ENCODE data around the gene ELF1. TPM values are rescaled to one million over a fixed set of nuclear protein-coding genes. Genes with fewer than 3 reads are reported as not detected.
"Not testable (repeated sequence)": the region's sequence is repeated elsewhere in the genome, so short reads cannot be mapped to it uniquely, and the experiment has no call there.

Gene ELF1
- total and polyA plus RNA-seq, 9 donors, result 28.5 to 53.2 (median 47.7) TPM

DNA sequence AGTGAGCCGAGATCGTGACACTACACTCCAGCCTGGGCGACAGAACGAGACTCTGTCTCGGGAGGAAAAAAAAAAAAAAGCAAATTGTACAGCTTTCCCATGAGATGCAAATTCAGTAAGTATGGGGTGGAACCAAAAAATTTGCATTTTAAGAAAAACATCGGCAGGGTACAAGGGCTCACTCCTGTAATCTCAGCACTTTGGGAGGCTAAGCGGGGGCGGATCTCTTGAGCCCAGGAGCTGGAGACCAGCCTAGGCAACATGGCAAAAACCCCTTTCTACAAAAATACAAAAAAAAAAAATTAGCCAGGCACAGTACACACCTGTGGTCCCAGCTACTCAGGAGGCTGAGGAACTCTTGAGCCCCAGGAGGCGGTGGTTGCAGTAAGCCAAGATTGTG, 91.2 kb downstream of the ELF1 start:
- no peak overlapping the region for H3K27ac ChIP-seq
- WGBS, 3 donors, result 91 to 94% (median 92%) methylated on average over 9 of the region's 9 CpGs
- peaks cover 2% of the 10 kb centered on the region for H3K36me3 ChIP-seq
- H3K27me3 ChIP-seq, result no peaks in the 10 kb centered on the region
- no peaks in the 10 kb centered on the region for H3K4me1 ChIP-seq (ENCODE audit: insufficient read depth)
- H3K4me3 ChIP-seq, result no peak overlapping the region
- no peaks in the 10 kb centered on the region for H3K9me3 ChIP-seq
- TF ChIP-seq EP300 (IDR thresholded peaks at IDR 0.05) (no peak), POLR2A (IDR thresholded peaks at IDR 0.05) (no peak)
- TF ChIP-seq, protein P1, sequence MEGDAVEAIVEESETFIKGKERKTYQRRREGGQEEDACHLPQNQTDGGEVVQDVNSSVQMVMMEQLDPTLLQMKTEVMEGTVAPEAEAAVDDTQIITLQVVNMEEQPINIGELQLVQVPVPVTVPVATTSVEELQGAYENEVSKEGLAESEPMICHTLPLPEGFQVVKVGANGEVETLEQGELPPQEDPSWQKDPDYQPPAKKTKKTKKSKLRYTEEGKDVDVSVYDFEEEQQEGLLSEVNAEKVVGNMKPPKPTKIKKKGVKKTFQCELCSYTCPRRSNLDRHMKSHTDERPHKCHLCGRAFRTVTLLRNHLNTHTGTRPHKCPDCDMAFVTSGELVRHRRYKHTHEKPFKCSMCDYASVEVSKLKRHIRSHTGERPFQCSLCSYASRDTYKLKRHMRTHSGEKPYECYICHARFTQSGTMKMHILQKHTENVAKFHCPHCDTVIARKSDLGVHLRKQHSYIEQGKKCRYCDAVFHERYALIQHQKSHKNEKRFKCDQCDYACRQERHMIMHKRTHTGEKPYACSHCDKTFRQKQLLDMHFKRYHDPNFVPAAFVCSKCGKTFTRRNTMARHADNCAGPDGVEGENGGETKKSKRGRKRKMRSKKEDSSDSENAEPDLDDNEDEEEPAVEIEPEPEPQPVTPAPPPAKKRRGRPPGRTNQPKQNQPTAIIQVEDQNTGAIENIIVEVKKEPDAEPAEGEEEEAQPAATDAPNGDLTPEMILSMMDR (IDR thresholded peaks at IDR 0.05), result no peak
- no peak for DNase-seq
- intact Hi-C loops (cut with DNase I), result loop anchor here in 2 of 4 donors (10.0 kb wide), 2 partner anchors 67 to 127 kb away; no protein-coding TSS in a partner anchor

DNA sequence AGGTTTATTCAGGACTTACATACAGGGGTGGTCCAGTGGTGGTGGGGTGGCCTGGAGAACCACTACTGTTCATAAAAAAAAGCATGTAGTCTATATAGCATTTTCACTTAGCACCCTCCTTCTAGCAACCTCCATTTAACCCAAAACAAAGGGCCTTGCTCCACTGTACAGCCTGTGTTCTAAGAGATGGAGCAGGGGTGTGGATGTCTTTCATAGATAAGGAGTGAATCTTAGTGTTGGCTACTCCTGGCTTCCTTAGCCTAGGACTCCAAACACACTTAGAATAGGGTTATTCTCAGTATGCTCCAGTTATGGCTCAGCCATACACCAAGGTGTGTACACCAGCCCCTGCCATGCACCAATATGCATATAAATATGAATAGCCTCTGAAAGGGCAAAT, 95.2 kb downstream of the ELF1 start:
- intact Hi-C loops (cut with DNase I), result loop anchor here in 2 of 4 donors (5.0 to 10.0 kb wide), 3 partner anchors 71 to 138 kb away; partner anchors contain the start of gene WBP4 (in 1 of the 2)
- no peaks in the 10 kb centered on the region for H3K36me3 ChIP-seq
- DNase-seq, result no peak
- no peaks in the 10 kb centered on the region for H3K9me3 ChIP-seq
- no peak overlapping the region for H3K4me3 ChIP-seq
- no peaks in the 10 kb centered on the region for H3K27me3 ChIP-seq
- no peak overlapping the region for H3K27ac ChIP-seq
- no peaks in the 10 kb centered on the region for H3K4me1 ChIP-seq (ENCODE audit: insufficient read depth)
- no peak for TF ChIP-seq EP300 (IDR thresholded peaks at IDR 0.05)
- TF ChIP-seq, protein P1 (IDR thresholded peaks at IDR 0.05), result no peak
- no peak for TF ChIP-seq POLR2A (IDR thresholded peaks at IDR 0.05)

DNA sequence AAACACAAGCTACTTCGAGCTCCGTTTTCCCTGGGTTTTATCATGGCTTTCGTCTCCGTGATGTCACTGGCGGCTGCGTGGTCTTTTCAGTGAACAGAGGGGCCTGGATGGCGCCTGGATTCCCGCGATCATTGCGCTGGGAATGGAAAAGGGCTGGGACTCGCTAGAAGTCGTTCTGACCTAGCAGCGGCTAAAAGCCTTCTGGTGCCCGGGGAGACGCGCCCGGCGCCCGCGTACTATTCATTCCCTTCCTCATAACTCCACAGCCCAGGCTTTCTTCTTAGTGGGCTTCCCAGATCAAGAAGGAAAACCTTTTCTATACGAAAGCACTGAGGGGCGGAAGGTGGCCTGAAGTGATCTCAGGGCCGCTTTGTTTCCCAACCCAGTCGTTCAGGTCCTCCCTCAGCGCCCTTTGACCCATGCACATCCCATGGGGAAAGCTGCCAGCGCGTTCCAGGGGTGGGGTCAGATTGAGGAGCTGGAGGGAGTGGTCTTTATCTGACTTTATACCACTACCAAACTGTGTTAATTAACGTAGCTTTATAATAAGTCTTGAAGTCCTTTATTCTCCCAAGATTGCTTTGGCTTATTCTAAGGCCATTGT, 96.6 kb downstream of the ELF1 start:
- Histone ChIP-seq H3K4me3 (no peak overlapping the region), H3K36me3 (no peaks in the 10 kb centered on the region), H3K27ac (no peak overlapping the region), H3K9me3 (no peaks in the 10 kb centered on the region), H3K27me3 (no peaks in the 10 kb centered on the region), H3K4me1 (ENCODE audit: insufficient read depth) (no peaks in the 10 kb centered on the region)
- peak; percentile 20 to 50 (median 41) for DNase-seq
- 67 to 78% (median 73%) methylated on average over 28 of the region's 28 CpGs for WGBS, 3 donors
- TF ChIP-seq, protein P1 (IDR thresholded peaks at IDR 0.05), result no peak
- TF ChIP-seq EP300 (IDR thresholded peaks at IDR 0.05) (no peak), POLR2A (IDR thresholded peaks at IDR 0.05) (no peak)
- intact Hi-C loops (cut with DNase I), result loop anchor here in 2 of 4 donors (5.0 to 10.0 kb wide), 3 partner anchors 72 to 140 kb away; partner anchors contain the start of gene WBP4 (in 1 of the 2)

DNA sequence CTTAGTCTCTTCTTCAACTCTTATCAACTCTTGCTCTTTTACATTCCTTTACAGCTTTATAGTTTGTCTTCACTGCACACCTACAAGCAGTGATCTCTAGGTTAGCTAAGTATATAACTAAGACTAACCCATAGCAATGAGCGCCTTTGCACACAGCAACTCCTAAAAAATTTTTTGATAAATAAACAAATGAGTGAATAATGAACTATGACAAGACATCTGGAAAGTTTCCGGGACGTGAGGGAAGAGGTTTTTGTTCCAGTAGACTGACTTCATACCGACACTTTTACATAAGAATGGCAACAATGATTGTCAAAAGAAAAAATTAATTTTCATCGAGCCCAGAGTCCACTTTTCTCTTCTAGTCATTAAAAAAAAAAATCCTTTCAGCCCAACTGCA, 98.3 kb downstream of the ELF1 start:
- H3K36me3 ChIP-seq, result no peaks in the 10 kb centered on the region
- H3K4me3 ChIP-seq, result peak overlapping the region; percentile 62
- no peak for DNase-seq
- intact Hi-C loops (cut with DNase I), result loop anchor here in 2 of 4 donors (5.0 to 10.0 kb wide), 3 partner anchors 74 to 141 kb away; partner anchors contain the start of gene WBP4 (in 1 of the 2)
- no peaks in the 10 kb centered on the region for H3K27me3 ChIP-seq
- 2 to 4% (median 4%) methylated on average over 5 of the region's 5 CpGs for WGBS, 3 donors
- no peak for TF ChIP-seq EP300 (IDR thresholded peaks at IDR 0.05)
- TF ChIP-seq POLR2A (IDR thresholded peaks at IDR 0.05), result no peak
- TF ChIP-seq, protein P1 (IDR thresholded peaks at IDR 0.05), result no peak
- H3K27ac ChIP-seq, result peak overlapping the region; percentile 71 to 78
- H3K4me1 ChIP-seq (ENCODE audit: insufficient read depth), result no peaks in the 10 kb centered on the region
- no peaks in the 10 kb centered on the region for H3K9me3 ChIP-seq

DNA sequence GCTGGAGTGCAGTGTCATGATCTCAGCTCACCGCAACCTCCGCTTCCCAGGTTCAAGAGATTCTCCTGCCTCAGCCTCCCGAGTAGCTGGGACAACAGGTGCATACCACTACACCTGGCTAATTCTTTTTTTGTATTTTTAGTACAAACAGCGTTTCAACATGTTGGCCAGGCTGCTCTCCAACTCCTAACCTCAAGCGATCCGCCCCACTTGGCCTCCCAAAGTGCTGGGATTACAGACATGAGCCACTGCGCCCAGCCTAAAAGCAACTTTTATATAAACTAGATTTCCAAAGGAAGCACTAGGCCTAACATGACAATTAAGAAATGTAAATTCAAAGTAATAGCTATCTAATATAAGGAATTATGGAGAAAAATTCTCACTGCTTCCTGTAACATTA, 99.2 kb downstream of the ELF1 start:
- DNase-seq; H3K4me3 ChIP-seq; H3K4me1 ChIP-seq (ENCODE audit: insufficient read depth); H3K9me3 ChIP-seq; H3K36me3 ChIP-seq; H3K27ac ChIP-seq; H3K27me3 ChIP-seq: not testable (repeated sequence)
- intact Hi-C loops (cut with DNase I), result loop anchor here in 2 of 4 donors (5.0 to 10.0 kb wide), 3 partner anchors 75 to 142 kb away; partner anchors contain the start of gene WBP4 (in 1 of the 2)
- 91 to 93% (median 91%) methylated on average over 7 of the region's 7 CpGs for WGBS, 3 donors

Measured in ovary (tissue), 9 donors.